Activated naive CD8-positive, alpha-beta T cell treated with anti-CD3 and anti-CD28 coated beads, Interleukin-2, amount 50 U/mL, for 24 hours (primary cell): Measurements from ENCODE around the gene MYT1.

Source experiments
- ATAC-seq: fragments of 150-1000 bp; cut with Tn5 transposase; one replicate; pipeline ENCODE4 v1.10.0; 2021
- DNase-seq: peaks from one replicate; pipeline ENCODE4 v3.0.0; 2021
- H3K27ac Mint-ChIP-seq: one replicate; pipeline ENCODE4 v1.8.0; 2021; ENCODE audit warnings: mild to moderate bottlenecking, mixed read lengths
- H3K27me3 Mint-ChIP-seq: one replicate; pipeline ENCODE4 v1.8.0; 2021; ENCODE audit warnings: mixed read lengths
- H3K36me3 Mint-ChIP-seq: one replicate; pipeline ENCODE4 v1.8.0; 2021; ENCODE audit warnings: low read depth, mixed read lengths
- H3K4me1 Mint-ChIP-seq: one replicate; pipeline ENCODE4 v1.8.0; 2021; ENCODE audit warnings: mixed read lengths
- H3K4me3 Mint-ChIP-seq: one replicate; pipeline ENCODE4 v1.8.0; 2021; ENCODE audit warnings: mild to moderate bottlenecking, moderate library complexity, mixed read lengths
- H3K9me3 Mint-ChIP-seq: one replicate; pipeline ENCODE4 v1.8.0; 2021; ENCODE audit warnings: mixed read lengths

The MYT1 gene

DNA sequence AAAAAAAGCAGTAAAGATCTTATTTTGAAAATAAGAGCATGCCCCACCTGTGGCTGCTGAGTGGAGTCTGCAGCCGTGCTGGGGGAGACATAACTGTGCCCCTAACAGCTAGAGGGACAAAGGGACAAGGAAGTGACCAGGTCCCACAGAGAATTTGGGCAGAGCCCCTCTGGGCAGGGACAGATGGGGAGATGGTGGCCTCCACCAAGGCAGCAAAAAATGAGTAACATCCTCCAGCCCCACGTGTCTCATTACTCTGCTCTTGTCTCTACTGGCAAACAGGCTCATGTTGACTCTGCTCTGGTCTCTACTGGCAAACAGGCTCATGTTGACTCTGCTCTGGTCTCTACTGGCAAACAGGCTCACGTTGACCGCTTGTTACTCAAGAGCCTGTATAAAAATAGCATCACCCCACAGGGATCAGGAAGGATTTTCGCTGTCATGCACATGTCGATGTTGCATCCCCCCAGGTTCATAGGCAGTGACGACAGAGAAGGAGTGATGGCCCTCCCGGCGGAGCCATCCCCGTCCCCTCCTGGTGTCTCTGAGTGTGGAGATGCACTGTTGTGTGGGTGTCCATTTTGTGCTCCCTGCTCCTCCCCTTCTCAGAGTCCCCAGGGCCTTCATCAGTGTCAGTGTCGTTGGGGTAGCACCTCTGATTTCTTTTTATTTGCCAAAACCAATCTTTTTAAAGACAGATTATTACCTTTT lies 74.0 kb downstream of the MYT1 start:
- Mint-ChIP-seq H3K36me3 (no peaks in the 10 kb centered on the region), H3K4me1 (peaks cover 11% of the 10 kb centered on the region), H3K27ac (no peak overlapping the region), H3K9me3 (no peaks in the 10 kb centered on the region), H3K4me3 (no peak overlapping the region), H3K27me3 (no peaks in the 10 kb centered on the region)
- no peak for ATAC-seq
- no peak for DNase-seq

DNA sequence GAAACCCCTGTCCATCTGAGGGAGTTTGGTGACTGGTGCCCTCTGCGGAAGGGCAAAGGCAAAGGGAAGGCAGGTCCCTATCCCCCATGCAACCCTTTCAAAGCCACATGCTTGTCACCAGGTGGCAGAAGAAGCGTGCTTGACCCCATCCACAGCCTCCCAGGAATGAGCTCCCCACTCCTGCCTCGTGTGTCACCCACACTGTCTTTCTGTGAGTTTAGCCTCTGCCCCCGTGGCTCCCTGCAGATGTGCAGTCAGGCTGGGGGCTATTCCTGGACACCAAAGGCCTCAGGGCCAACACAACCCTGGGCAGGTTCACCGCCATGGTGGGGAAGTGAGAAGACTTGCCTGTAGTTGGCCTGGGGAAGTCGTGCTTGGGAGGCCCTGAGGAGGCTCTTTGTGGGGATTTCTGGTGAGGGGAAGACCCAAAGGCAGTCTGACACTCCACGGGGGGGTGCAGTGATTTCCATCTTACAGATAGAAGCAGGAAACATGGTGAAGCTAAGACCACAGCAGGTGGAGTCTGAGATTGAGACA lies 74.7 kb downstream of the MYT1 start:
- no peak overlapping the region for H3K4me3 Mint-ChIP-seq
- no peak for ATAC-seq

GRCh38 chr20:64239449-64240242 lies 75.4 kb downstream of the MYT1 start:
- Mint-ChIP-seq H3K9me3 (no peaks in the 10 kb centered on the region), H3K27me3 (no peaks in the 10 kb centered on the region), H3K4me3 (no peak overlapping the region), H3K36me3 (no peaks in the 10 kb centered on the region), H3K27ac (no peak overlapping the region), H3K4me1 (peaks cover 5% of the 10 kb centered on the region)
- DNase-seq (no peak), ATAC-seq (no peak)

More for the DNA sequence above, 74.7 kb downstream of the MYT1 start:
- Mint-ChIP-seq H3K36me3 (no peaks in the 10 kb centered on the region), H3K4me1 (peaks cover 5% of the 10 kb centered on the region), H3K27me3 (no peaks in the 10 kb centered on the region), H3K9me3 (no peaks in the 10 kb centered on the region), H3K27ac (no peak overlapping the region)
- DNase-seq: no peak

- Mint-ChIP-seq H3K36me3 (no peaks in the 10 kb centered on the region), H3K4me1 (peaks cover 5% of the 10 kb centered on the region), H3K27me3 (no peaks in the 10 kb centered on the region), H3K4me3 (no peak overlapping the region), H3K9me3 (no peaks in the 10 kb centered on the region), H3K27ac (no peak overlapping the region)
- no peak for DNase-seq
- ATAC-seq: no peak
Measured at GRCh38 chr20:64240243-64241015, 76.2 kb downstream of the MYT1 start.

- Mint-ChIP-seq H3K27ac (no peak overlapping the region), H3K4me1 (peaks cover 5% of the 10 kb centered on the region), H3K4me3 (no peak overlapping the region), H3K27me3 (peaks cover 1% of the 10 kb centered on the region), H3K36me3 (no peaks in the 10 kb centered on the region), H3K9me3 (no peaks in the 10 kb centered on the region)
- no peak for ATAC-seq
- DNase-seq: no peak
Measured at GRCh38 chr20:64241061-64241460, 76.8 kb downstream of the MYT1 start.

- Mint-ChIP-seq H3K4me3 (no peak overlapping the region), H3K9me3 (no peaks in the 10 kb centered on the region), H3K27me3 (peaks cover 1% of the 10 kb centered on the region), H3K27ac (no peak overlapping the region), H3K36me3 (no peaks in the 10 kb centered on the region), H3K4me1 (peaks cover 5% of the 10 kb centered on the region)
- no peak for ATAC-seq
- DNase-seq: no peak
Measured at GRCh38 chr20:64242003-64242796, 77.9 kb downstream of the MYT1 start.

GRCh38 chr20:64242797-64243475 lies 78.7 kb downstream of the MYT1 start:
- H3K27me3 Mint-ChIP-seq: peaks cover 1% of the 10 kb centered on the region
- ATAC-seq: no peak
- H3K36me3 Mint-ChIP-seq: no peaks in the 10 kb centered on the region
- H3K9me3 Mint-ChIP-seq: no peaks in the 10 kb centered on the region
- DNase-seq: no peak
- no peak overlapping the region for H3K27ac Mint-ChIP-seq
- H3K4me1 Mint-ChIP-seq: peaks cover 5% of the 10 kb centered on the region
- H3K4me3 Mint-ChIP-seq: no peak overlapping the region

- H3K27ac Mint-ChIP-seq: no peak overlapping the region
- H3K36me3 Mint-ChIP-seq: no peaks in the 10 kb centered on the region
- no peak overlapping the region for H3K4me3 Mint-ChIP-seq
- H3K27me3 Mint-ChIP-seq: peaks cover 1% of the 10 kb centered on the region
- ATAC-seq: no peak
- no peak for DNase-seq
- H3K4me1 Mint-ChIP-seq: no peaks in the 10 kb centered on the region
- H3K9me3 Mint-ChIP-seq: no peaks in the 10 kb centered on the region
Measured at GRCh38 chr20:64244281-64244805, 80.1 kb downstream of the MYT1 start.

GRCh38 chr20:64244870-64245603 lies 80.8 kb downstream of the MYT1 start:
- Mint-ChIP-seq H3K27ac (no peak overlapping the region), H3K9me3 (no peaks in the 10 kb centered on the region), H3K36me3 (no peaks in the 10 kb centered on the region), H3K4me3 (no peak overlapping the region), H3K27me3 (peaks cover 4% of the 10 kb centered on the region), H3K4me1 (no peaks in the 10 kb centered on the region)
- no peak for ATAC-seq
- DNase-seq: no peak

- H3K27ac Mint-ChIP-seq: no peak overlapping the region
- DNase-seq (no peak), ATAC-seq (no peak)
- H3K9me3 Mint-ChIP-seq: no peaks in the 10 kb centered on the region
- no peak overlapping the region for H3K4me3 Mint-ChIP-seq
- no peaks in the 10 kb centered on the region for H3K4me1 Mint-ChIP-seq
- H3K36me3 Mint-ChIP-seq: no peaks in the 10 kb centered on the region
- peaks cover 4% of the 10 kb centered on the region for H3K27me3 Mint-ChIP-seq
Measured at GRCh38 chr20:64245746-64246595, 81.7 kb downstream of the MYT1 start.

GRCh38 chr20:64246616-64247306 lies 82.5 kb downstream of the MYT1 start:
- Mint-ChIP-seq H3K36me3 (no peaks in the 10 kb centered on the region), H3K9me3 (no peaks in the 10 kb centered on the region), H3K4me1 (no peaks in the 10 kb centered on the region), H3K27me3 (peaks cover 4% of the 10 kb centered on the region), H3K27ac (no peak overlapping the region), H3K4me3 (no peak overlapping the region)
- ATAC-seq (no peak), DNase-seq (no peak)

GRCh38 chr20:64247307-64247618 lies 83.0 kb downstream of the MYT1 start:
- Mint-ChIP-seq H3K4me3 (no peak overlapping the region), H3K9me3 (no peaks in the 10 kb centered on the region), H3K36me3 (no peaks in the 10 kb centered on the region), H3K27me3 (peaks cover 4% of the 10 kb centered on the region), H3K27ac (no peak overlapping the region), H3K4me1 (no peaks in the 10 kb centered on the region)
- no peak for ATAC-seq
- no peak for DNase-seq
